SU-DHL-6 (cell line): ENCODE measurements around the gene TNIP1.

ENCODE experiments used
- H2AFZ ChIP-seq: fragments of 200-600 bp; sonication (generic); 2 replicates; pipeline ENCODE4 v1.6.1; 2014; ENCODE audit warnings: low read depth, mild to moderate bottlenecking, moderate library complexity, mixed read lengths, antibody characterized with exemption, low read length; ENCODE audit not compliant: severe bottlenecking
- H3F3A ChIP-seq: fragments of 200-600 bp; shearing (Covaris generic); 2 replicates; pipeline ENCODE4 v1.6.0; 2016; ENCODE audit warnings: antibody characterized with exemption, mild to moderate bottlenecking; ENCODE audit not compliant: insufficient read depth
- H3K27ac ChIP-seq: fragments of 200-600 bp; sonication (generic); 2 replicates; pipeline ENCODE4 v1.5.1; 2016; ENCODE audit warnings: low read depth, mild to moderate bottlenecking, low read length, moderate library complexity, mixed read lengths
- H3K27me3 ChIP-seq: fragments of 200-600 bp; sonication (generic), shearing (Covaris generic); 2 replicates; pipeline ENCODE4 v1.6.0; 2014; ENCODE audit warnings: mild to moderate bottlenecking, low read length
- H3K36me3 ChIP-seq: fragments of 200-600 bp; sonication (generic); 2 replicates; pipeline ENCODE4 v1.6.1; 2014; ENCODE audit warnings: mild to moderate bottlenecking, low read length, mixed read lengths
- H3K4me2 ChIP-seq: fragments of 300-600, 200-600 bp; shearing (Covaris generic), sonication (generic); 2 replicates; pipeline ENCODE4 v1.6.0; 2014; ENCODE audit warnings: low read length, low read depth, mild to moderate bottlenecking; ENCODE audit not compliant: poor library complexity, severe bottlenecking
- H3K4me3 ChIP-seq: fragments of 200-600 bp; sonication (generic); 2 replicates; pipeline ENCODE4 v1.5.1; 2014; ENCODE audit warnings: antibody characterized with exemption, low read length, mild to moderate bottlenecking, mixed read lengths; ENCODE audit not compliant: insufficient read depth, poor library complexity, severe bottlenecking
- H3K79me2 ChIP-seq: fragments of 200-600 bp; sonication (generic); 2 replicates; pipeline ENCODE4 v1.6.1; 2014; ENCODE audit warnings: mild to moderate bottlenecking, low read length, moderate library complexity; ENCODE audit not compliant: insufficient read depth
- H3K9ac ChIP-seq: fragments of 200-600 bp; sonication (generic); 2 replicates; pipeline ENCODE4 v1.7.0; 2014; ENCODE audit warnings: mild to moderate bottlenecking, low read length
- H3K9me2 ChIP-seq: fragments of 200-600 bp; sonication (generic); replicated peaks from 2 replicates; pipeline ENCODE4 v1.6.1; 2014; ENCODE audit warnings: low read length; ENCODE audit not compliant: insufficient read depth
- H3K9me3 ChIP-seq: fragments of 200-600 bp; sonication (generic); 2 replicates; pipeline ENCODE4 v1.6.1; 2014; ENCODE audit warnings: low read length, mixed read lengths; ENCODE audit not compliant: insufficient read depth
- H4K20me1 ChIP-seq: fragments of 200-600 bp; sonication (generic); 2 replicates; pipeline ENCODE4 v1.6.1; 2014; ENCODE audit warnings: low read depth, mild to moderate bottlenecking, antibody characterized with exemption, low read length, moderate library complexity, mixed read lengths
- EZH2phosphoT487 ChIP-seq: fragments of 200-600 bp; sonication (generic), shearing (Covaris generic); conservative IDR thresholded peaks from 2 replicates; pipeline ENCODE4 v1.6.1; 2018; ENCODE audit warnings: mild to moderate bottlenecking, antibody characterized with exemption, low read length, moderate library complexity, mixed read lengths
- TF ChIP-seq, protein P1 (sequence below): fragments of 200-600 bp; sonication (generic); IDR thresholded peaks from one replicate; pipeline ENCODE4 v1.5.1; 2017; ENCODE audit warnings: antibody characterized with exemption, mild to moderate bottlenecking, low read length, moderate library complexity; ENCODE audit not compliant: insufficient read depth, poor library complexity, severe bottlenecking

The TNIP1 gene

DNA sequence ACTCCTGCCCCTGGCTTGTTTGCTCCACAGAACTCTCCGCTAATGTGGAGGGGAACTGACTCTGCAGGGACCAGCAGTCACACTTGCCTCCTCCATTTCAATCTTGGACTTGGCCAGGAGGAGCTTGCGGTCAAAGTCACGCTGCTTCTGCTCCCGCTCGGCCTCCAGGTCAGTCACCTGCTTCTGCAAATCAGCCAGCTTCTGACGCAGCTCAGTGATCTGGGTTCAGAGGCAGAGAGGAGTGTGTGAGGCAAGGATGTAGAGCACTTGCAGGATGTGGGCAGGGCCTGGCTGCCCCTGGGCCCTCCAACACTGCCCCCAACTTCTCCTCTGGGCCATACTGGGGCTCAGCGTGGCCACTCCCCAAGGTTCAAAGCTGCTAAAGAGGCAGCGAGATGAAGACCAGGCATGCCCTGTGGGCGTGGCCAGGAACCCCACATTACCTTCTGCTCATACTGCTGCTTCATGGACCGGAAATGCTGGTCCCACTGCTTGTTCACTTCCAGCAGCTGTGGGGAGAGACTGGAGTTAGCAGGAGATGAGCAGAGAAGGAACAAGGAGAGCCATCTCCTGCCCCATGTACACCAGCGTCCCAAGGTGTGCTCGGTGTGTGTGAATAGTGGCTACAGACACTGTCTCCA, 38.3 kb downstream of the TNIP1 start:
- no peak overlapping the region for H3K4me3 ChIP-seq
- no peaks in the 10 kb centered on the region for H3K79me2 ChIP-seq
- H3K9me2 ChIP-seq, result no peaks in the 10 kb centered on the region
- peaks cover 27% of the 10 kb centered on the region; the same call in 1 of the 2 replicates for H3K36me3 ChIP-seq
- H3F3A ChIP-seq, result no peaks in the 10 kb centered on the region
- H2AFZ ChIP-seq, result no peak overlapping the region
- H3K9me3 ChIP-seq, result no peaks in the 10 kb centered on the region
- H4K20me1 ChIP-seq, result no peaks in the 10 kb centered on the region
- H3K27ac ChIP-seq, result no peak overlapping the region
- TF ChIP-seq, protein P1, sequence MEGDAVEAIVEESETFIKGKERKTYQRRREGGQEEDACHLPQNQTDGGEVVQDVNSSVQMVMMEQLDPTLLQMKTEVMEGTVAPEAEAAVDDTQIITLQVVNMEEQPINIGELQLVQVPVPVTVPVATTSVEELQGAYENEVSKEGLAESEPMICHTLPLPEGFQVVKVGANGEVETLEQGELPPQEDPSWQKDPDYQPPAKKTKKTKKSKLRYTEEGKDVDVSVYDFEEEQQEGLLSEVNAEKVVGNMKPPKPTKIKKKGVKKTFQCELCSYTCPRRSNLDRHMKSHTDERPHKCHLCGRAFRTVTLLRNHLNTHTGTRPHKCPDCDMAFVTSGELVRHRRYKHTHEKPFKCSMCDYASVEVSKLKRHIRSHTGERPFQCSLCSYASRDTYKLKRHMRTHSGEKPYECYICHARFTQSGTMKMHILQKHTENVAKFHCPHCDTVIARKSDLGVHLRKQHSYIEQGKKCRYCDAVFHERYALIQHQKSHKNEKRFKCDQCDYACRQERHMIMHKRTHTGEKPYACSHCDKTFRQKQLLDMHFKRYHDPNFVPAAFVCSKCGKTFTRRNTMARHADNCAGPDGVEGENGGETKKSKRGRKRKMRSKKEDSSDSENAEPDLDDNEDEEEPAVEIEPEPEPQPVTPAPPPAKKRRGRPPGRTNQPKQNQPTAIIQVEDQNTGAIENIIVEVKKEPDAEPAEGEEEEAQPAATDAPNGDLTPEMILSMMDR, result no peak
- TF ChIP-seq EZH2phosphoT487, result no peak
- no peak overlapping the region for H3K4me2 ChIP-seq
- H3K9ac ChIP-seq, result no peak overlapping the region
- no peaks in the 10 kb centered on the region for H3K27me3 ChIP-seq

DNA sequence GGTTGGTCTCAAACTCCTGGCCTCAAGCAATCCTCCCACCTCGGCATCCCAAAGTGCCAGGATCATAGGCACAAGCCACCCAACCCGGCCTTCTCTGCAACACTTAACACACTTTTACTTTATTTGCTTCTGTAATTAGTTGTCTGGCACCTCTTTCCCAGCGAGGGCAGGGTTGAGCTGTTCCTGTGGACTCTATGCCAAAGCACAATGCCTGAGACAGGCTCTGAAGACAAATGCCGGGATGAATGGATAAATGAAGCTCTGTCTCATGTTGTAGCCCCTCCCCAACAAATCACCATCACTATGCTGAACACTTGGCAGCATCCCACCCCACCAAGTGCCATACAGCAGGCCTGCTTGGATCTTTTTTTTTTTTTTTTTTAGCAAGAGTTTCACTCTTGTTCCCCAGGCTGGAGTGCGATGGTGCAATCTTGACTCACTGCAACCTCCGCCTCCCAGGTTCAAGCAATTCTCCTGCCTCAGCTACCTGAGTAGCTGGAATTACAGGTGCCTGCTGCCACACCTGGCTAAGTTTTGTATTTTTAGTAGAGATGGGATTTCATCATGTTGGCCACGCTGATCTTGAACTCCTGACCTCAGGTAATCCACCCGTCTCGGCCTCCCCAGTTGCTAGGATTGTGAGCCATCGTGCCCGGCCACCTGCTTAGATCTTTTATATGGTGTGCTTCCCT, 39.1 kb downstream of the TNIP1 start:
- Histone ChIP-seq H2AFZ (no peak overlapping the region), H3K36me3 (peaks cover 21% of the 10 kb centered on the region; the same call in 1 of the 2 replicates), H3K27ac (no peak overlapping the region), H3K9ac (no peak overlapping the region), H4K20me1 (no peaks in the 10 kb centered on the region), H3K9me3 (no peaks in the 10 kb centered on the region), H3F3A (no peaks in the 10 kb centered on the region), H3K27me3 (no peaks in the 10 kb centered on the region), H3K4me3 (no peak overlapping the region), H3K4me2 (no peak overlapping the region), H3K9me2 (no peaks in the 10 kb centered on the region), H3K79me2 (no peaks in the 10 kb centered on the region)
- TF ChIP-seq, protein P1, result no peak
- no peak for TF ChIP-seq EZH2phosphoT487

DNA sequence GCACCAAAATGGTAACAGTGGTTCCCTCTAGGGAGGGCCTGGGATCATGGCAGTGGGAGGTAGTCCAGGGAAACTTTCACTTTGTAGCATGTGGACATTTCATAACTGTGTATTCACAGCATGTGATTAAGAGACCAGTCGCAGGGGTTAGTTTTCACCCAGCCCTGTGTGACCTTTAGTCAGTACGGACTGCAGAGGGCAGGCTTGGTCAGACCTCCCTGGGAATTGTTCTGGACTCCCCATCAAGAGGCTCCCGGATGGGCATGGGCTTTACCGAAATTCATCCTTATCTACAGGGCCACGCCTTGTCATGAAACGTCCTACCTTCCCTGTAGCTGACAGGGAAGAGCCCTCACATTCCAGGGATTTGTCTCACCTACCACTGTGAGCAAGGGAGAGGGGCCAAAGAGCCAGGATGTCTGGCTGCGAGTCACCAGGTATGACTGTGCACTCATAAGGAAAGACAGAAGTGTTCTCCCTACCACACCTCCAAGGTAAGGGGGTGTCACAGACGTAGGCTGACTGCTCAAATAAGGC, 40.6 kb downstream of the TNIP1 start:
- Histone ChIP-seq H3K4me3 (no peak overlapping the region), H3K79me2 (no peaks in the 10 kb centered on the region), H3F3A (peaks cover 5% of the 10 kb centered on the region; the same call in 1 of the 2 replicates), H3K27ac (no peak overlapping the region), H3K9ac (no peak overlapping the region), H3K9me2 (no peaks in the 10 kb centered on the region), H3K27me3 (no peaks in the 10 kb centered on the region), H4K20me1 (no peaks in the 10 kb centered on the region), H3K36me3 (peaks cover 20% of the 10 kb centered on the region; the same call in 1 of the 2 replicates), H3K4me2 (no peak overlapping the region), H3K9me3 (no peaks in the 10 kb centered on the region), H2AFZ (no peak overlapping the region)
- TF ChIP-seq EZH2phosphoT487, result no peak
- TF ChIP-seq, protein P1, result no peak
